Measurements from ENCODE around the gene ZFHX3.

Gene ZFHX3

GRCh38 chr16:72970656-72971055, 77.3 kb downstream of the ZFHX3 start:
- no peak for DNase-seq

DNA sequence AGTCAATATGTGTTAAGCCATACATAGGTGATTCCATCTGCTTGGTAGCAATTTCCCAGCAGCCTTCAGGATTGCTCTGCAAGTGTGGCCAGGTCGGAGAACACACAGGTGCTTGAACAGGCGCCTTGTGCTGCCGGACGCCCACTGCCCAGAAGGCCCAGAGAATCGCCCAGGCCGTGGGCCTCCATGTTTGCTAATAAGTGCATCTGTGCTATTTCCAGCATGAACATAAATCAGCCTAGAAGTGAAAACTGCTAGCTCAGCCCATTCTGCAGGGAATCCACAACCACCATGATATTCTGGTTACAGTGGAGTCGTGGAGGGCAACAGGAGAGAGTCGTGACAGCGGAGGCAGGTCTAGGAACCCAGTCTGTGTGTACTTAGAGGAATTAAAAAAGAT, 78.1 kb downstream of the ZFHX3 start:
- DNase-seq = no peak

GRCh38 chr16:72969146-72969545, 78.8 kb downstream of the ZFHX3 start:
- no peak for DNase-seq

GRCh38 chr16:72967941-72968340, 80.0 kb downstream of the ZFHX3 start:
- DNase-seq = no peak

GRCh38 chr16:72963533-72964315, 84.2 kb downstream of the ZFHX3 start:
- DNase-seq = no peak

- no peak for DNase-seq
Measured at GRCh38 chr16:72962347-72962746, 85.6 kb downstream of the ZFHX3 start.

- no peak for DNase-seq
Measured at GRCh38 chr16:72961863-72962262, 86.1 kb downstream of the ZFHX3 start.

DNA sequence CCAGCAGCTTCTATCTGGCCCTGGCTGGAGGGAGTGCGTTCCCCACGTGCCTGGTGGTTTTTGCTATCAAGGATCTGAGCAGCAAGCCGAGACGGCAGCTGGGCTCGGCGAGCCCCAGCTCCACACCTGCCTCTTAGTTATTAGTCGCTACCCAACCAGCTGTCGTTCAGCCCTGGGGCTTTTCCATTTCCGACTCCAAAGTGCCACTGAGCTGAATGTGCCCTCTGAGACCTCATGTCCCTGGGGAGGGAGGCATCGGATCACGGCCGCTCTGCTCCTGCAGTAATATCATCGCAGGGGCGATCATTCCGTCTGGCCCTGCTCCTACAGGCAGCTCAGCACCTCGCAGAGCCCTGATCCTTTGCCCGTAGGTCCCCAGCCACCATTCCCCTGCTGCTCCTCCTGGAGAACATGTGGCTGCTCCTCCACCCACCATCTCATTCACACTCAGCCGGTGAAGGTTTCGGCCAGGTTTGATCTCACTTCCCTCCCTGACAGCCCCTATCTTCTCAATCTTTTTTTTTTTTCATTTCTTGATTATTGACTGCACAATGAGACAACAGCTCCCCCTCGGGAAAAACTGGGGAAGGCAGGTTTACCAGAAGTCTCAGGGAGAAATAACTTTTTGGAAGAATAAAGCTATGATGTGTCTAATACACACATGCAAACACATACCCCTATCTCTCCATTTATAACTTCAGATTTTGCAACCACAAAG, 86.7 kb downstream of the ZFHX3 start:
- no peak for DNase-seq

DNA sequence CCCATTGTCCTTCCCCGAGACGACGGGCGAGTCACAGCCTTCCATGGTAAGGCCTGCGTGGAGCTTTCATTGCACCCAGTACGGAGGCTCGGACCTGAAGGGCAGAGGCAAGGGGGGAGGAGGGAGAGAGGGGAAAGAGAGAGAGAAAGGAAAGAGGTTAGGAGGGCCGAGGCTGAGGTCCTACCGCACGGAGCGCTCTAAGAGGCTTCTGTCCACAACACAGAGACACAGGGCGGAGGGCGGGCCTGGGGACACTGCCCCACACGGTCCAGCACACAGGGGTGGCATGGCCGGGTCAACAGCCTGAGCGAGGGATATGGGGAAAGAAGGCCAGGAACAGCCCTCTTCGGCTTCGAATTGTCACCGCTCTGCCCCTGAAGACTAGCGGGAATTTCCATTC, 87.8 kb downstream of the ZFHX3 start:
- DNase-seq = no peak

GRCh38 chr16:72959301-72959996, 88.5 kb downstream of the ZFHX3 start:
- DNase-seq = no peak

DNA sequence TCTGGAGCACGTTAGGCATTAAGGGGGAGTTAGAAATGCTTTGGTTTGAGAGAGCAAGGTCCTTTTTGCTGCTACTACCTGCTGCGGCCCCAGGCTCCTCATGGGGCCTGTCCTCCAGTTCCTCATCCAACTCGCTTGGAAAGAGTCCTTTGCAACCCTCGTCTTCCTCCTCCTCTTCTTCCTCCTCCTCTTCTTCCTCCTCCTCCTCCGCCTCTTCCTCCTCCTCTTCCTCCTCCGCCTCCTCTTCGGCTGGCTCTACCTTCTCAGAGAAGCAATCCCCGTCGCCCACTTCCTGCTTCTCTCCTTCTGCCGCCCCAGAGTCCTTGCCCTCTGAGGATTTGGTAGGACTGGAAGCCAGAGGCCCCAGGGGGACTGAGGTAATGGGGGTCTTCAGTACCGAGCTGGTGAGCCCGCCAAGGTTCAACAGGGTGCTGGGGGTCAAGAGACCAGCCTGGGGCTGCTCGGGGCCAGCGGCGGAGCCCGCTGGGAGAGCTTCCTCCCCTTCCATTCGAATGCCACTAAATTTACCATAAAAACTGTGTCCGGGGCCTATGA, 89.3 kb downstream of the ZFHX3 start:
- no peak for DNase-seq

DNA sequence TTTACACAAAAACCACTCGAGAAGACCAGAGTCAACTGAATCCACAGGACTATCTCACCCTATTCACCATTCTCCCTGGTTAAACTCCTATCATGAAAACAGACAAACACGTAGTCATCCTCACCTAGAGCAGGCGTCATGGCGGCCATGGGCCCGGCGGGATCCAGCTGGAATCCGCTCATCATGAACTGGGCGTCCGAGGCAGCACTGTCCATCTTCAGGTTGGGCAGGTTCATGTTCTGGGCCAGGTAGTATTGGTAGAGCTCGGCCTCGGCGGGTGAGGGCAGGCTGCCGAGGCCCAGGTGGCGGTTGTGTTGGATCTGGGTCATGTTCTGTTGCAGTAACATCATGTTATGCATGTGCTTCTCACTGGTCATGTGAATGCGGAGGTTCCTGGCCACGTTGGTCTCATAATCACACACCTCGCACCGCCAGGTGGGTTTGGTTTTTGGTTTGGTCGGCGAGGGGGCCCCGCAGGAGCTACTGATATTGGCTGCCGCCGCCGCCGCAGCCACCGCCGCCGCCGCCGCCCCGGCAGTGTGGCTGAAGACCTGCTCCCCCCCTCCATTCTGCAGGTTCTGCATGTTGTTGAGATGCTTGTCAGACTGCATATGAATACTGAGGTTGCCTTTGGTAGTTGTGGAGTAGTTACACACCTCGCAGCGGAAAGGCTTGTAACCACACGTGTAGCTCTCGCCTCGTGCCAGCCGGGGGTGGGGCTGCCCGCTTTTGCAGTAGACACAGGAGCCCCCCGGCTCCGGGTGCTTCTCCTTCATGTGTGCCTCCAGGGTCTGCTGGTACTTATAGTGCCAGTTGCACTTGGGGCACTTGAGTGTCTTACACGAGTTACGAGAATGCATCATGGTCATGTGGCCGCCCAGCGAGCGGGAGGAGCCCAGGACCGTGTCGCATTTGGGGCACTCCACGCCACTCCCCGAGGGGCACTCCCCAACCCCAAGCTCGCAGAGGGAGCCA, 90.3 kb downstream of the ZFHX3 start:
- no peak for DNase-seq

DNA sequence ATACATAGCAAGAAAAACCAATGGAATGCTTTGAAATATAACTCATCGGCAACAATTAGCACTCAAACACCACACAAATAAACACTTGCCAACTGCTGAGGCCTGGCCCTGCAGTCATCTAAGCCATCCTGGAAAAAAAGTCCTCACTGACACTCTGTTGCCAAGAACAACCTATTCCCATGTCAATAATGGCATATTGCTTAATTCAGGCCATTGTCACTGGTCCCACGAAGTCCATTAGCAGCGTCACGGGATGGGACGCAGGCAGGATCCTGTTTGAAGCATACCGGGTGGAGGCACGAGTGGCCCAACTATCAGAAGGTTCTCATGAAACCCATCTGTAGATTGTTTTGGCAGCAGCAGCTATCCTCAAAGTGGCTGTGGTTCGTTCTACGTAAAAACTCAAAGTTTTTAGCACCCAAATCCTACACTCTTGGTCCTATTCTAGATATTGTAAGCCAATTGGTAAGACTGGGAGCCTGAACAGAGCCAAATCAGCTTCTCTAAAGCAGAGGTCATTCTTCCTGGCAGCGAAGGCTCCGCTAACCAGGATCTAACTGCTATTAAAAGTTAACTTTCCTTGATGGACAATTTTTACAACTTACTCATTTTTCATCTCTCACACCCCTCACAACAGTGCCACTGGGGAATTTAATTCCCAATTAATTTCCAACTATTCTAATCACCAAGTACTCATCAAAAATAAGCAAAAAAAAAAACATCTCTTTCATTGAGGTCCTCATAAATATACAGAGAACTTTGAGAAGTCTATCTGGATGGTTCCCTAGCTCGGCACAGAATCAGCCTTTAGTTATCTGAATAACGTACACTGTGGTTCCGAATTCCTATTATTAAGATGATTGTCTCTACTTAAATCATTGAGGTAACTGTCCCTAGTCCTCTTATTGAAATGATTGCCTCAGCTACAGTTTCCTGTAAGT, 91.5 kb downstream of the ZFHX3 start:
- DNase-seq = no peak

DNA sequence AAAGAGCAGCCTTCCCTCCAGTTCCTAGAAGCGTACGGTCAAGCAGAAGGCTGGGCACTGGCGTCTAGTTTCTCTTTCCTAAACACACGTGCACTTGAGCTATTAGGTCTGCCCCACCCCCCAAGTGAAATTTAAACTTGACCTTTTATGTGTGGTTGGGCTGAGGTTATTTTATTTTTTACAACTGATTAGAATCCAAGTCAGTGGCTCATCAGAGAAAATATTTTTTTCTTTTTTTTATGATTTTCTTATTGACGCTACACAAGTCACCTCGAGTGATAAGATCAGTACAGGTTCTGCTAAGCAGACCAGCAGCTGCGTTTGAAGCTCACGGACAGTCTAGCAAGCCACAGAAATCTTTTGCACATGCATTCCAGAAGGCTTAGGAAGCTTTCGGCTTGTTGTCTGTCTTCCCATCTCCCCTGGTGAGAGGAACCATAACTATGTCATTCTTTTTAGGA, 95.1 kb downstream of the ZFHX3 start:
- no peak for DNase-seq

- no peak for DNase-seq
Measured at GRCh38 chr16:72952404-72952803, 95.5 kb downstream of the ZFHX3 start.

DNA sequence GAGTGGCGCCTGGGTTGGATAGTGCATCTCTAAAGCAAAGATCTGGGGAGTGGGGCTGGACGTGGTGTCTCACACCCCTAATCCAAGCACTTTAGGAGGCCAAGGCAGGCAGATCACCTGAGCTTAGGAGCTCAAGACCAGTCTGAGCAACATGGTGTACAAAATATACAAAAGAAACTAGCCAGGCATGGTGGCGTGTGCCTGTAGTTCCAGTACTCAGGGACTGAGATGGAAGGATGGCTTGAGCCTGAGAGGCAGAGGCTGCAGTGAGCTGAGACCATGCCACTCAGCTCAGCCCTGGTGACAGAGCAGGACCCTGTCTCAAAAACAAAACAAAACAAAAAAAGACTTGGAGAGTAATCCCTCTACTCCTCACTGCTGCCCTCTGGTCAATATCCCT, 96.0 kb downstream of the ZFHX3 start:
- no peak for DNase-seq

- no peak for DNase-seq
Measured at GRCh38 chr16:72950669-72951068, 97.3 kb downstream of the ZFHX3 start.

DNA sequence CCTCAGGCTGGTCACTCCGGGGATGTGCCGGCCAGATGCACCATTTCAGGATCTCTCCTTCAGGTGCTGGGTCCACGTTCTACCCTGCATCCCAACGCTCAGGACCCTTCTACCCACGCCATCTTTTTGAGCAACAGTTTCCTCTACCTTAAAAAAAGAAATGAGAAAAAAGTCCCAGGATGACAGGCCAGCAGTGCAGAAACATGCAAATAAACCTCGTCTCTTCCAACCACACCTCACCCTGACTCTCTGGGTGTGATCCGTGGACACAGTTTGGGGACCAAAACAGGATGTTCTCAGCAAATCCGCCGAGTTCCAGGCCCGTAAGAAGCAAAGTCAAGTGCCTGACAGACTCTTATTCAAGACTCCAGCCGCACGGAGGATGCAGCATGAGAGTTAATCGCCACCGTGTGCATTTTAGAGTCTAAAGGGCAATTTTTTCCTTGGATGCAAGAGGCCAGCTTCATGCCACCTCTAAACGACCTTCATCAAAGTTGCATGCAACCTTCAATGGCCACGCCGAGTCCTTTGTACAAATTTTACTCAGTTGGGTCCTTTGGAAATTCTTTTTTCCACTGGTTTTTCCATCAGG, 99.6 kb downstream of the ZFHX3 start:
- DNase-seq = no peak

DNA sequence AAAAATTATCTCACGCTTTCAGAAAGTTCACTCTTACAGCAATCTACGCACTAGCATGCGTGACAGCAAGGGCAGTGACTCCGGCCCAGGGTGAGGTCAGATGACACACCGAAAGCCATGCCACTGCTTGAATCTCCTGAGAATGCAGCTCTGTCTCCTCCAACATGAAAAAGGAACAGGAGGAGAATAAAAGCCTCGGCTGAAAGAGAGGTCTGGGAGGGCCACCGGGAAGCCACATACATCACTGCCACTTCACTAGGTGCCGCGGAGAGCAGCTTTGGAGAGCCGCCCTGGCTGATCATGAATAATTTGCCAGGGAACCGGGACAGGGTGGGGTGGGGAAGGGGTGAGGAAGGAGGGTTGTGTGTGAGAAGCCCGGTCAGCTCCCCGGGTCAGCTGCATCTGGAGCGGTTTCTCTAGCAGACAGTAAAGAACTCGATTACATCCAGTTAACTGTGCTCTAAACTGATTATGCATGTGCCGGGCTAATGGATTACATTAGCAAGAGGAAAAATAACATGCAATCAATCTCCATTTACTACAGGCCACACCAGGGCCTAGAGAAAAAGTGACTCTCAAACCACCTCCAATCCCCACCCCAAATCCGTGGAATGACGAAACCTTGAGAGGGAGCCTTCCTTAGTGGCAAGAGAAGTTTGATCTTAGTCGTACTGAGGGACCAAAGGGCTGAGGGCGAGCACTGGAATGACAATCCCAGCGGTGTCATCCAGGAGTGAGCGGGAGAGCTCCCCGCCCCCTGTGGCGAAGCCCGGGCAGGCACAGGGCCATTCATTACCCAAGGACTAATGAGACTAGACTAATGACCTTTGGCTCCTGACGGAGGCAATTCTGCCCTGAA, 100.3 kb downstream of the ZFHX3 start:
- DNase-seq = no peak
